Coronary artery (tissue), 2 donors: ENCODE measurements around the gene TRDMT1.

Source experiments
- DNase-seq: peaks from one replicate; pipeline ENCODE4 v3.0.0-alpha.2; 2017; ENCODE audit warnings: low spot score
- H3K27ac ChIP-seq, 2 donors: fragments of 200-600 bp; sonication (generic); one replicate each; pipeline ENCODE4 v1.5.1; 2016 to 2019
- H3K4me3 ChIP-seq: fragments of 200-600 bp; sonication (generic); 2 replicates; pipeline ENCODE4 v1.5.1; 2016; ENCODE audit warnings: mild to moderate bottlenecking, moderate library complexity
- CTCF ChIP-seq: fragments of 200-600 bp; sonication (generic); IDR thresholded peaks from one replicate; pipeline ENCODE4 v1.5.1; 2019; ENCODE audit warnings: antibody characterized with exemption

TRDMT1 gene

GRCh38 chr10:17202506-17202905 lies 1.0 kb upstream of the TRDMT1 start:
- Histone ChIP-seq H3K4me3 (no peak overlapping the region), H3K27ac (peak overlapping the region; percentile 97)
- DNase-seq = no peak
- TF ChIP-seq CTCF = no peak

- peak overlapping the region; percentile 97 for H3K27ac ChIP-seq
- no peak for TF ChIP-seq CTCF
- H3K4me3 ChIP-seq = peak overlapping the region; percentile 84
- no peak for DNase-seq
Measured at GRCh38 chr10:17201794-17202116, 283 bp upstream of the TRDMT1 start.

GRCh38 chr10:17200001-17200911 lies 1.2 kb downstream of the TRDMT1 start:
- Histone ChIP-seq H3K27ac (peak overlapping the region; percentile 97), H3K4me3 (peak overlapping the region; percentile 84)
- DNase-seq = no peak
- no peak for TF ChIP-seq CTCF

- DNase-seq = no peak
- Histone ChIP-seq H3K27ac (peak overlapping the region; percentile 97), H3K4me3 (peak overlapping the region; percentile 84)
- no peak for TF ChIP-seq CTCF
Measured at GRCh38 chr10:17199351-17199804, 2.1 kb downstream of the TRDMT1 start.

- Histone ChIP-seq H3K27ac (peak overlapping the region; percentile 40 to 64), H3K4me3 (peak overlapping the region; percentile 41)
- DNase-seq = no peak
- no peak for TF ChIP-seq CTCF
Measured at GRCh38 chr10:17196573-17196972, 4.9 kb downstream of the TRDMT1 start.

GRCh38 chr10:17196045-17196444 lies 5.4 kb downstream of the TRDMT1 start:
- H3K4me3 ChIP-seq = peak overlapping the region; percentile 41
- DNase-seq = no peak
- peak overlapping the region; percentile 40 to 64 for H3K27ac ChIP-seq
- no peak for TF ChIP-seq CTCF

- DNase-seq = no peak
- no peak overlapping the region for H3K4me3 ChIP-seq
- H3K27ac ChIP-seq = no peak overlapping the region
- TF ChIP-seq CTCF = no peak
Measured at GRCh38 chr10:17195083-17195482, 6.4 kb downstream of the TRDMT1 start.
